NT2/D1 (cell line): ENCODE data around the gene SS18L1.

ENCODE experiments used
- YY1 ChIP-seq: IDR thresholded peaks from 2 replicates; pipeline ENCODE4 v1.6.1; 2011; ENCODE audit not compliant: insufficient read length, insufficient read depth
- ZNF274 ChIP-seq: IDR thresholded peaks from 2 replicates; pipeline ENCODE4 v1.6.1; 2011; ENCODE audit warnings: mild to moderate bottlenecking, low read depth, low read length

DNA sequence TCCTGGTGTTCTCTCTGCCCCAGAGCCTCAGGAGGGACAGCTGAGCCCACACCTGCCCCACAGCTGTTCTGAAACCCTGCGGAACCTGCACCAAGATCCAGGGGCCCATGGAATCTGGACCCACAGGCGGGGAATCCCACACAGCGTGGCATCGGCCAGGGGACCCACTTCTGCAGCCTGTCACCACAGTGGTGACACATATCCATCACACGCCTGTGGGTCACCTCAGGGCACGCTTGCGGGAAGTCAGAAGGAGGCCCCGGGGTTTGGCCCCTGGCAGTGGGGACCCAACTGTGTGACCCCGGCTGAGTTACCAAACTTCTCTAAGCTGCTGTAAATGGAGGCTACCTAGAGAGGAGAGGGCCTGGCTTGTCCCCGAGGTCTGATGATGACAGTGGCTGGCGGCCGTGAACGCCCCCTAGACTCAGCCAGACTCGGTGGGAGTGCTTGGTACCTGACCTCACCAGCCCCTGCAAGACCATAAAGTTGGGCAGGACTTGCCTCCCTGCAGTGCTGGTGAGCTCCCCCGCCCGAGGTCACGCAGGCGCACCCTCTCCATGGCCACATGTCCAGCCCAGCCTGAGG lies 78.8 kb downstream of the SS18L1 start:
- TF ChIP-seq YY1, result no peak
- no peak for TF ChIP-seq ZNF274
